Activated B cell treated with CpG ODN at 0.5 μM for 24 hours (primary cell): ENCODE data around the gene SYS1. TPM values are rescaled to one million over a fixed set of nuclear protein-coding genes. Genes with fewer than 3 reads are reported as not detected.
A peak's percentile ranks its signal among the peaks of the same experiment; 100 is the strongest.

Experiments used
- ATAC-seq: fragments of 200-7000 bp; cut with Tn5 transposase; one replicate; pipeline ENCODE4 v1.10.0; 2021; ENCODE audit warnings: low read depth, mild to moderate bottlenecking, moderate library complexity
- CTCF ChIA-PET: fragments of 350-600 bp; sonication (Branson Sonifier 250); formaldehyde crosslinking; loops from one replicate; lab custom pipeline; 2021; ENCODE audit warnings: antibody characterized with exemption; lab: Charles Lee
- POLR2A ChIA-PET: fragments of 350-600 bp; sonication (Branson Sonifier 250); formaldehyde crosslinking; loops from one replicate; lab custom pipeline; 2021; ENCODE audit warnings: antibody characterized with exemption; lab: Charles Lee
- DNase-seq: peaks from one replicate; pipeline ENCODE4 v3.0.0; 2022
- H3K27ac Mint-ChIP-seq: one replicate; pipeline ENCODE4 v1.8.0; 2020; ENCODE audit warnings: mixed read lengths
- H3K27me3 Mint-ChIP-seq: one replicate; pipeline ENCODE4 v1.8.0; 2021; ENCODE audit warnings: mixed read lengths
- H3K36me3 Mint-ChIP-seq: one replicate; pipeline ENCODE4 v1.8.0; 2021; ENCODE audit warnings: low read depth, mixed read lengths
- H3K4me1 Mint-ChIP-seq: one replicate; pipeline ENCODE4 v1.8.0; 2021; ENCODE audit warnings: mixed read lengths
- H3K4me3 Mint-ChIP-seq: one replicate; pipeline ENCODE4 v1.8.0; 2020; ENCODE audit warnings: mild to moderate bottlenecking, mixed read lengths
- H3K9me3 Mint-ChIP-seq: one replicate; pipeline ENCODE4 v1.8.0; 2020; ENCODE audit warnings: mixed read lengths
- CTCF ChIP-seq: fragments of 200-600 bp; IDR thresholded peaks from one replicate; pipeline ENCODE4 v1.8.0; 2022; ENCODE audit warnings: antibody characterized with exemption, mild to moderate bottlenecking
- intact Hi-C: fragments of 100-400 bp; cut with micrococcal nuclease; formaldehyde crosslinking; loops from one replicate; pipeline ENCODE4 v1.15.1; 2024
- total RNA-seq: library from RNA; stranded (reverse); gene quantifications from 2 replicates; pipeline ENCODE4 v1.2.3, GENCODE V29; 2022

Gene SYS1
- total RNA-seq, 1 donor from 2014 or later = 35.2 TPM

GRCh38 chr20:45399018-45399417, 36.1 kb downstream of the SYS1 start:
- Mint-ChIP-seq H3K36me3 (peaks cover 27% of the 10 kb centered on the region), H3K27me3 (no peaks in the 10 kb centered on the region), H3K9me3 (peaks cover 18% of the 10 kb centered on the region), H3K27ac (no peak overlapping the region), H3K4me3 (no peak overlapping the region), H3K4me1 (no peaks in the 10 kb centered on the region)
- POLR2A ChIA-PET = no interaction called here
- TF ChIP-seq CTCF = no peak
- CTCF ChIA-PET = no interaction called here
- DNase-seq (no peak), ATAC-seq (no peak)
- intact Hi-C loops = no loop called here

GRCh38 chr20:45400346-45401031, 37.5 kb downstream of the SYS1 start:
- no peak overlapping the region for H3K27ac Mint-ChIP-seq
- intact Hi-C loops = no loop called here
- CTCF ChIA-PET = no interaction called here
- DNase-seq (no peak), ATAC-seq (no peak)
- peaks cover 18% of the 10 kb centered on the region for H3K9me3 Mint-ChIP-seq
- no peaks in the 10 kb centered on the region for H3K27me3 Mint-ChIP-seq
- POLR2A ChIA-PET = no interaction called here
- peaks cover 6% of the 10 kb centered on the region for H3K4me1 Mint-ChIP-seq
- H3K36me3 Mint-ChIP-seq = peaks cover 23% of the 10 kb centered on the region
- H3K4me3 Mint-ChIP-seq = no peak overlapping the region
- no peak for TF ChIP-seq CTCF

- POLR2A ChIA-PET = interaction anchor here (1.5 kb wide), 1 partner anchor 13 kb away, joined by 3 read pairs; the partner anchor contains the start of gene PIGT
- ATAC-seq (no peak), DNase-seq (no peak)
- CTCF ChIA-PET = interaction anchor here (1.3 to 2.4 kb wide), 2 partner anchors 29 to 34 kb away, joined by 5 to 11 read pairs; no protein-coding TSS in a partner anchor
- Mint-ChIP-seq H3K36me3 (peaks cover 21% of the 10 kb centered on the region), H3K27ac (no peak overlapping the region), H3K4me1 (peaks cover 19% of the 10 kb centered on the region), H3K27me3 (no peaks in the 10 kb centered on the region), H3K4me3 (no peak overlapping the region), H3K9me3 (peaks cover 18% of the 10 kb centered on the region)
- intact Hi-C loops = no loop called here
- TF ChIP-seq CTCF = no peak
Observed at GRCh38 chr20:45402946-45403345, 40.0 kb downstream of the SYS1 start.

- intact Hi-C loops = no loop called here
- H3K27me3 Mint-ChIP-seq = no peaks in the 10 kb centered on the region
- no peak for ATAC-seq
Observed at GRCh38 chr20:45404438-45404837, 41.5 kb downstream of the SYS1 start.

More at GRCh38 chr20:45404438-45404837, 41.5 kb downstream of the SYS1 start:
- H3K27ac Mint-ChIP-seq = no peak overlapping the region
- H3K4me1 Mint-ChIP-seq = peaks cover 28% of the 10 kb centered on the region
- H3K4me3 Mint-ChIP-seq = peak overlapping the region; percentile 59
- POLR2A ChIA-PET = interaction anchor here (0.6 to 3.8 kb wide), 2 partner anchors 11 to 189 kb away, joined by 8 to 17 read pairs; partner anchors contain the start of gene PIGT
- CTCF ChIA-PET = interaction anchor here (0.8 to 2.4 kb wide), 4 partner anchors 31 to 42 kb away, joined by 3 to 11 read pairs (median 6); no protein-coding TSS in a partner anchor
- DNase-seq = no peak
- H3K36me3 Mint-ChIP-seq = peaks cover 15% of the 10 kb centered on the region
- no peak for TF ChIP-seq CTCF
- H3K9me3 Mint-ChIP-seq = peaks cover 14% of the 10 kb centered on the region
